ENCODE measurements around the gene PKP4. TPM values are rescaled to one million over a fixed set of nuclear protein-coding genes. Genes with fewer than 3 reads are reported as not detected.

Gene PKP4
- total RNA-seq, 2 experiments from 2014 or later = 68.7 to 73.2 TPM

GRCh38 chr2:158671360-158672245 lies 214.9 kb downstream of the PKP4 start:
- Histone ChIP-seq H3K4me2 (ENCODE audit: low read length) (no peak overlapping the region), H3K36me3 (ENCODE audit: insufficient read depth, low read length) (peaks cover 44% of the 10 kb centered on the region), H3K9me2 (ENCODE audit: insufficient read depth, low read length) (no peaks in the 10 kb centered on the region), H3K4me3 (ENCODE audit: low read depth, low read length, poor library complexity, severe bottlenecking) (no peak overlapping the region), H3K79me2 (ENCODE audit: insufficient read depth, low read depth, low read length) (no peaks in the 10 kb centered on the region), H3K9me3 (ENCODE audit: low read length) (no peaks in the 10 kb centered on the region), H3K27ac (ENCODE audit: low read depth, low read length, poor library complexity, severe bottlenecking) (no peak overlapping the region), H2AFZ (ENCODE audit: low read length) (no peak overlapping the region), H3K4me1 (ENCODE audit: insufficient read depth, low read length, poor library complexity, severe bottlenecking) (no peaks in the 10 kb centered on the region), H4K20me1 (ENCODE audit: insufficient read depth, low read length) (no peaks in the 10 kb centered on the region)
- POLR2A ChIA-PET = no interaction called here
- DNase-seq (ENCODE audit: low spot score) = no peak
- intact Hi-C loops (cut with micrococcal nuclease; ENCODE audit: unreplicated experiment) = no loop called here
- CTCF ChIA-PET (ENCODE audit: unreplicated experiment) = no interaction called here
- no peak for TF ChIP-seq EZH2phosphoT487 (IDR thresholded peaks at IDR 0.05; ENCODE audit: borderline replicate concordance, low read depth, low read length)
- no TSS peak for BruUV-seq (replicated peaks)

GRCh38 chr2:158676295-158676694 lies 219.5 kb downstream of the PKP4 start:
- no peaks in the 10 kb centered on the region for H3K9me2 ChIP-seq (ENCODE audit: insufficient read depth, low read length)
- H3K4me1 ChIP-seq (ENCODE audit: insufficient read depth, low read length, poor library complexity, severe bottlenecking) = no peaks in the 10 kb centered on the region
- TF ChIP-seq EZH2phosphoT487 (IDR thresholded peaks at IDR 0.05; ENCODE audit: borderline replicate concordance, low read depth, low read length) = no peak
- no peak for TF ChIP-seq CTCF (conservative IDR thresholded peaks at IDR 0.05; ENCODE audit: low read length)
- no peak for DNase-seq (ENCODE audit: low spot score)
- intact Hi-C loops (cut with micrococcal nuclease; ENCODE audit: unreplicated experiment) = no loop called here
- BruUV-seq (replicated peaks) = no TSS peak
- H3K79me2 ChIP-seq (ENCODE audit: insufficient read depth, low read depth, low read length) = no peaks in the 10 kb centered on the region
- no peak overlapping the region for H3K4me2 ChIP-seq (ENCODE audit: low read length)
- H4K20me1 ChIP-seq (ENCODE audit: insufficient read depth, low read length) = no peaks in the 10 kb centered on the region
- CTCF ChIA-PET (ENCODE audit: unreplicated experiment) = no interaction called here
- no peak overlapping the region for H2AFZ ChIP-seq (ENCODE audit: low read length)
- no peaks in the 10 kb centered on the region for H3K9me3 ChIP-seq (ENCODE audit: low read length)
- H3K4me3 ChIP-seq (ENCODE audit: low read depth, low read length, poor library complexity, severe bottlenecking) = no peak overlapping the region
- H3K27ac ChIP-seq (ENCODE audit: low read depth, low read length, poor library complexity, severe bottlenecking) = no peak overlapping the region
- peaks cover 19% of the 10 kb centered on the region for H3K36me3 ChIP-seq (ENCODE audit: insufficient read depth, low read length)
- POLR2A ChIA-PET = interaction anchor here (0.6 kb wide), 1 partner anchor 231 kb away, joined by 7 read pairs; no protein-coding TSS in a partner anchor

DNA sequence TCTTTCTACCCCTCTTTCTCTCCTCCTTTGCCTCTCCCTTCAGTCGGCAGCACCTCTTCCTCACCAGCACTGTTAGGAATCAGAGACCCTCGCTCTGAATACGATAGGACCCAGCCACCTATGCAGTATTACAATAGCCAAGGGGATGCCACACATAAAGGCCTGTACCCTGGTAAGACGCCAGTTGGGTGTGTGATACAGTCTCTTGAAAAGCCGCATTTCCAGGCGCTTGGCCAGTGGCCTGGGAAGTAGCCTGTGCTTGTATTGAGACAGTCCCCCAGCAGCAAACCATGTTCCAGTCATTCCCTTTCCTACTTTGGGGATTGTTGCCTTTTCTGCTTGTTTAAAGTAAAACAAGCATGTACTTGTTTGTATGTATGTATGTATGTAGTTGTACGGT lies 219.9 kb downstream of the PKP4 start:
- Histone ChIP-seq H3K36me3 (ENCODE audit: insufficient read depth, low read length) (peaks cover 19% of the 10 kb centered on the region), H3K4me1 (ENCODE audit: insufficient read depth, low read length, poor library complexity, severe bottlenecking) (no peaks in the 10 kb centered on the region), H4K20me1 (ENCODE audit: insufficient read depth, low read length) (no peaks in the 10 kb centered on the region), H3K79me2 (ENCODE audit: insufficient read depth, low read depth, low read length) (no peaks in the 10 kb centered on the region), H2AFZ (ENCODE audit: low read length) (no peak overlapping the region), H3K9me3 (ENCODE audit: low read length) (no peaks in the 10 kb centered on the region), H3K9me2 (ENCODE audit: insufficient read depth, low read length) (no peaks in the 10 kb centered on the region), H3K4me2 (ENCODE audit: low read length) (no peak overlapping the region), H3K27ac (ENCODE audit: low read depth, low read length, poor library complexity, severe bottlenecking) (no peak overlapping the region), H3K4me3 (ENCODE audit: low read depth, low read length, poor library complexity, severe bottlenecking) (no peak overlapping the region)
- intact Hi-C loops (cut with micrococcal nuclease; ENCODE audit: unreplicated experiment) = no loop called here
- ChIA-PET POLR2A (interaction anchor here (0.7 kb wide), 1 partner anchor 10 kb away, joined by 3 read pairs; no protein-coding TSS in a partner anchor), CTCF (ENCODE audit: unreplicated experiment) (no interaction called here)
- BruUV-seq (replicated peaks) = no TSS peak
- DNase-seq (ENCODE audit: low spot score) = no peak
- TF ChIP-seq EZH2phosphoT487 (IDR thresholded peaks at IDR 0.05; ENCODE audit: borderline replicate concordance, low read depth, low read length) (no peak), CTCF (conservative IDR thresholded peaks at IDR 0.05; ENCODE audit: low read length) (no peak)

Data from OCI-LY7 (cell line).